ENCODE results near the gene ZBTB48. TPM values are rescaled to one million over a fixed set of nuclear protein-coding genes. Genes with fewer than 3 reads are reported as not detected.
"Not testable (repeated sequence)": the region's sequence is repeated elsewhere in the genome, so short reads cannot be mapped to it uniquely, and the experiment has no call there.

ZBTB48 gene
- total RNA-seq, 1 donor from 2014 or later, result 49.7 TPM

DNA sequence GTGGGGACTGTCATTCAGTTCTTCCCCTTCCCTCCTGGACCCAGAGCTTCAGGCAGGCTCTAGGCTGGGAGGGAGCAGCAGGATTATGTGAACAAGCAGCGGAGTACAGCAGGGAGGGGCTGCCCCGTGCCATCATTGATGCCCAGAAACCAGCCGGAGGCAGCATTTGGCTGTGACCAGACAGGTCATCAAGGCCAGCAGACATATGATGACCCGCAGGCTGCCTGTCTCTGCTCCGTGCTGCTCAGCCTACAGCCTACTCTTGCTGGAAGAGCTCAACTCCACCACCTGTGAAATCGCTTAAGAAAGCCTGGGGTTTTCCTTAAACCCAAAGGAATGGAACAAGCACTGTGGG is 18.0 kb downstream of the ZBTB48 start:
- no peaks in the 10 kb centered on the region for H3K9me3 Mint-ChIP-seq (ENCODE audit: low read depth)
- TF ChIP-seq, protein P1, sequence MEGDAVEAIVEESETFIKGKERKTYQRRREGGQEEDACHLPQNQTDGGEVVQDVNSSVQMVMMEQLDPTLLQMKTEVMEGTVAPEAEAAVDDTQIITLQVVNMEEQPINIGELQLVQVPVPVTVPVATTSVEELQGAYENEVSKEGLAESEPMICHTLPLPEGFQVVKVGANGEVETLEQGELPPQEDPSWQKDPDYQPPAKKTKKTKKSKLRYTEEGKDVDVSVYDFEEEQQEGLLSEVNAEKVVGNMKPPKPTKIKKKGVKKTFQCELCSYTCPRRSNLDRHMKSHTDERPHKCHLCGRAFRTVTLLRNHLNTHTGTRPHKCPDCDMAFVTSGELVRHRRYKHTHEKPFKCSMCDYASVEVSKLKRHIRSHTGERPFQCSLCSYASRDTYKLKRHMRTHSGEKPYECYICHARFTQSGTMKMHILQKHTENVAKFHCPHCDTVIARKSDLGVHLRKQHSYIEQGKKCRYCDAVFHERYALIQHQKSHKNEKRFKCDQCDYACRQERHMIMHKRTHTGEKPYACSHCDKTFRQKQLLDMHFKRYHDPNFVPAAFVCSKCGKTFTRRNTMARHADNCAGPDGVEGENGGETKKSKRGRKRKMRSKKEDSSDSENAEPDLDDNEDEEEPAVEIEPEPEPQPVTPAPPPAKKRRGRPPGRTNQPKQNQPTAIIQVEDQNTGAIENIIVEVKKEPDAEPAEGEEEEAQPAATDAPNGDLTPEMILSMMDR (IDR thresholded peaks at IDR 0.05; ENCODE audit: unreplicated experiment), result no peak
- H3K36me3 Mint-ChIP-seq (ENCODE audit: insufficient read depth), result peaks cover 8% of the 10 kb centered on the region
- H3K27ac Mint-ChIP-seq, result no peak overlapping the region
- DNase-seq (ENCODE audit: low spot score, unreplicated experiment), result no peak
- H3K4me1 Mint-ChIP-seq (ENCODE audit: low read depth), result peaks cover 13% of the 10 kb centered on the region
- H3K27me3 Mint-ChIP-seq, result no peaks in the 10 kb centered on the region
- no peak overlapping the region for H3K4me3 Mint-ChIP-seq (ENCODE audit: low read depth)

DNA sequence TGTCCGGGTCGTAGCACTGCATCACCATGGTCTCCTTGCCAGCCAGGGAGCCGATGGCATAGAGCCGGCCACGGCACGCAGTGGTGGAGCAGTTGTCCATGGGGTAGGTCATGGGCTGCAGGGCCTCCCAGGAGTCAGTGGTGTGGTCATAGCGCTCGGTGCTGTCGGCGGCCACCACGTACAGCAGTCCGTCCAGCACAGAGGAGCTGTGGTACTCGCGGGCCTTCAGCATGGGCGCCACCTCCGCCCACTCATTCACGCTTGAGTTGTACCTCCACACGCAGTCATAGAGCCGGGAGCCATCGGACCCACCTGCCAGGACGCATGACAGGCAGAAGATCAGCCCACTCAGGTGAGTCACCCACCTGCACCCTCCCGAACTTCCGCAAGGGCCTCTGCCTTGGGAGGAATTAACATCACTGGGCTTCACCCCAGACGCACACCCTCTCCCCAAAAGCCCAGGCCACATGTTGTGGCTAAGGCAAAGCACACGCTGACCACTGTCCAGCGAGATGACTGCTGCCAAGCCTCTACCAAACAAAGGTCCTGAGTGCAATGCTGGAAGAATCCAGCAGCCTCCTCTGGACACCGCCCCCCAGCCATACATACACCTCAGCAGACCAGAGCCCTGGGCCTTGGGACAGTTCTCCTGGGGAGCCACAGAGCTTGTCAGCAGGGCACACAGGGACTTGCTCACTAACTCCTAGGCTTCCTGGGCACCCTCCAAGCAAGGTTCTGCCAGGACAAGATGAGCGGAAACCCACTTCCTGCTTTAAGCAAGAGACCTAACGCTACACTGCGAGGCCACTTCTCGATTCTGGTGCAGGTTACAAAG is 19.6 kb downstream of the ZBTB48 start:
- no peak for DNase-seq (ENCODE audit: low spot score, unreplicated experiment)
- H3K9me3 Mint-ChIP-seq (ENCODE audit: low read depth), result no peaks in the 10 kb centered on the region
- H3K27me3 Mint-ChIP-seq, result no peaks in the 10 kb centered on the region
- H3K36me3 Mint-ChIP-seq (ENCODE audit: insufficient read depth), result peaks cover 5% of the 10 kb centered on the region
- H3K4me3 Mint-ChIP-seq (ENCODE audit: low read depth), result peak overlapping the region; percentile 26
- peaks cover 22% of the 10 kb centered on the region for H3K4me1 Mint-ChIP-seq (ENCODE audit: low read depth)
- TF ChIP-seq, protein P1 (IDR thresholded peaks at IDR 0.05; ENCODE audit: unreplicated experiment), result no peak
- peak overlapping the region; percentile 24 for H3K27ac Mint-ChIP-seq

DNA sequence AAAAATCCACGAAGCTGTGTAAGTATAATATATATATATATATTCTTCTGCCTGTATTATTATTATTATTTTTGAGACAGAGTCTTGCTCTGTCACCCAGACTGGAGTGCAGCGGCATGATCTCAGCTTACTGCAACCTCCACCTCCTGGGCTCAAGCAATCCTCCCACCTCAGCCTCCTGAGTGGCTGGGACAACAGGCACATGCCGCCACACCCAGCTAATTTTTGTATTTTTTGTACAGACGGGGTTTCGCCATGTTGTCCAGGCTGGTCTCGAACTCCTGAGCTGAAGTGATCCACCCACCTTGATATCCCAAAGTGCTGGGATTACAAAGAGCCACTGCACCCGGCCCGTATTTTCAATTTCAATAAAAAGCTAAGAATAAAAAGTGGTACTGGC is 20.2 kb downstream of the ZBTB48 start:
- peak overlapping the region; percentile 96 for H3K27ac Mint-ChIP-seq
- not testable (repeated sequence) for H3K27me3 Mint-ChIP-seq; DNase-seq (ENCODE audit: low spot score, unreplicated experiment); H3K9me3 Mint-ChIP-seq (ENCODE audit: low read depth); H3K36me3 Mint-ChIP-seq (ENCODE audit: insufficient read depth)
- H3K4me3 Mint-ChIP-seq (ENCODE audit: low read depth), result peak overlapping the region; percentile 87
- peaks cover 23% of the 10 kb centered on the region for H3K4me1 Mint-ChIP-seq (ENCODE audit: low read depth)

DNA sequence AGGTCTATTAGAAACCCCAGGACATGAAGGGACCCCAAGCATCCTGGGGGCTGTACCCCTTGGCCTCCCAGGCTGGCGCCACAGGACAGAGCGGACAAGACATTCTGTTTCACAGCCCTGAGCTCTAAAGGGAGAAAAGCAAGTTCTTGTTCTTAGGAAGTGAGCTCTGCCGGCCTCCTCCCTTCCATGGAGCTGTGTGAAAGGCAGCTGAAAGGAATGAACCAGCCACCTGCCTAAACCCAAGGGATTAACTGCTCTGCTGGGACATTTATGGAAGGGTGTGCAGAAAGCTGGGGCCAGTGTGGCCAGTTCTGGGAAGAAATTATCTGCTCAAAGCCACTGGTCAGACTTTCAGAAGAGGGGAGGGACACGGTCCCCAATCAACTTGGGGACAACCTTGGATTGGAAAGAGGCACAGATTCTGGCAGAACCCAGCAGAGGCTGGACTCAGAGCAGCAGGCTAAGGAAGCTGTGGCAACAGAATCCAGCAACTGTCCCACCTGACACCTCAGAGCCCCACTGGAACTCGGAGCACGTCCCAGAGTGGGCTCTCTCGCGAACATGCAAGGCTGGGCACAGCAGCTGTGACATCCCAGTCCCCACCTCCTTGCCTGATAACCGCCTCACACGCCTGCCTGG is 20.7 kb downstream of the ZBTB48 start:
- H3K4me1 Mint-ChIP-seq (ENCODE audit: low read depth), result peaks cover 23% of the 10 kb centered on the region
- TF ChIP-seq, protein P1 (IDR thresholded peaks at IDR 0.05; ENCODE audit: unreplicated experiment), result no peak
- no peaks in the 10 kb centered on the region for H3K27me3 Mint-ChIP-seq
- H3K27ac Mint-ChIP-seq, result peak overlapping the region; percentile 96
- no peaks in the 10 kb centered on the region for H3K9me3 Mint-ChIP-seq (ENCODE audit: low read depth)
- no peak for DNase-seq (ENCODE audit: low spot score, unreplicated experiment)
- H3K36me3 Mint-ChIP-seq (ENCODE audit: insufficient read depth), result peaks cover 5% of the 10 kb centered on the region
- peak overlapping the region; percentile 87 for H3K4me3 Mint-ChIP-seq (ENCODE audit: low read depth)

DNA sequence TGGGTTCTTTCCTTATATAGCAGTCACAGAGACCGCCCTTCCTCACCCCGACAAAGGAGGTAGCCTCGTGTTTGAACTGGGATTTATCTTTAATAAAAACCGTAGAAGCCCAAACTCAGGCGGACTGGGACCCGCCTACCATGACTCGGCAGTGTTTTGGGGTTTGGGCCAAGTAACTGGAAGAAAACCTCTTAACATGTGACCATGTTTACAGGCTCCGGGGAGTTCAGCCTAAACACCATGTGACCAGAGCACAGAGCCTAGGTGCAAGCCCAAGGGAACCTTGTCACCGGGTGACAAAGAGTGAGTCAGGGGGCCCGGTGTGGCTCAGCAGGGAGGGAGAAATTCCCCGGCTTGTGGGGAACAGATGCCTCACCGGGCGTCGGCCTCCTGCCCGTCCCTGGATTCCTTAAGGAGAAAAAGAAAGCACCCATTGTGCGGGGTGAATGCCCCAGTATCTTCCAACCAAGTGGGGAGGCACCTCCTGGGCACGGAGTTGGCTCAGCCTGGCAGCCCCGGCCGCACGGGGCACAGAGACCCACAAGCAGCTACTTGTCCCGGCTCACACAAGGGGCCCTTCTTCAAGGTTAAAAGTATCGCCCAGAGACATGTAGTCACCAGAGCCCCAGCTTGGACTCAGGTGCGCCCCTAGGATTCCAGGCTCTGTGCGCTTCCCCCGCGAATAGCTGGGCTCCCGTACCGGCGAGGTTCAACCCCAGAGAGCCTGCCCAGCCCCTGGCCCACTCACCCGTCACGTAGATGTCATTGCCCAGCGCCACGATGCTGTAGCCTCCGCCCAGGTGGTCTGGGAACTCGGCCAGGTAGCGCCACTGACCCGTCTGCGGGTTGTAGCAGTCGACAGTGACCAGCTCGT is 21.5 kb downstream of the ZBTB48 start:
- Mint-ChIP-seq H3K9me3 (ENCODE audit: low read depth) (no peaks in the 10 kb centered on the region), H3K27ac (peak overlapping the region; percentile 96), H3K27me3 (no peaks in the 10 kb centered on the region), H3K36me3 (ENCODE audit: insufficient read depth) (peaks cover under 1% of the 10 kb centered on the region), H3K4me3 (ENCODE audit: low read depth) (peak overlapping the region; percentile 87), H3K4me1 (ENCODE audit: low read depth) (peaks cover 23% of the 10 kb centered on the region)
- no peak for DNase-seq (ENCODE audit: low spot score, unreplicated experiment)
- TF ChIP-seq, protein P1 (IDR thresholded peaks at IDR 0.05; ENCODE audit: unreplicated experiment), result no peak
